ENCODE measurements around the gene THSD4. TPM values are rescaled to one million over a fixed set of nuclear protein-coding genes. Genes with fewer than 3 reads are reported as not detected.
A peak's percentile ranks its signal among the peaks of the same experiment; 100 is the strongest.
"Not testable (repeated sequence)": the region's sequence is repeated elsewhere in the genome, so short reads cannot be mapped to it uniquely, and the experiment has no call there.

Gene THSD4
- polyA plus RNA-seq, 3 donors = 30.2 to 36.6 (median 36.3) TPM

DNA sequence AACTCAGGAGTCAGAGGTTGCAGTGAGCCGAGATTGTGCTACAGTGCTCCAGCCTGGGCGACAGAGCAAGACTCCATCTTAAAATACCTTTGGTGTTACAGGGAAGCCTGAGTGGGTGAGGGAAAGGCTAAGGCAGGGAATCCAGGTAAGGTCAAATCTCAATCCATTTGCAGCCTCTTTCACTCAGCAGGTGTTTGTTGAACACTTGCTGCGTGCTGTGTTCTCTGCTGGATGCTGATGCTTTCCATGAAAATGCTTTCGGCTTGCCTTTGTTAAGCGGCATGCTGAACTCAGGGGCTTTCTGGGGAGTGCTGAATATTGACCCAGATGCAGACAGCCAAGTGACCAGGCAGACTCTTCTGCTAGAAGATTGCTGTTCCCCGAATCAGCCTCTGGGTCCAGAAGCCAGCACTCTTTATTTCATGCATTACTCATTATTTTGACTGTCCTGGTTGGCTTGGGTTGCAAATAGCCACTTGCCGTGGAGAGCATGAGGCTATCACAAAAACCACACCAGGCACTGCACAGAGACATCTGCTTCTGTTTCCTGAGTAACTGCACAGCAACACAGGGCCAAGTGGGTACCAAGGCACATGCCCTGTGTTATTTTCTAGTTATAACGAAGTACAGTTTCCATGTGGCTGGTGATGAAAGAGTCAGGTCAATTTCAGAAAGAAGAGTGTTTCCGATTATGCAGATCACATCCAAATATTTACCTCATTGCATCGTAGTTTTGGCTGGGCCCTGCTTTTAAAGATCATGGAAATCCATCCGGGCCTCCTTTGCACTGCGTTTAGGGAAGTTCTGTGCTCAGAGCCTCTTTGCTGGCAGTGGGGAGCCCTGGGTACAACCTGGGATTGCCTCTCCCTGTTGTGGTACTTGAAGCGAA lies 88.6 kb downstream of the THSD4 start:
- no peak for DNase-seq (ENCODE audit: extremely low read depth in 1 of 11, low read depth in 9 of 11, low spot score in 4 of 11)

DNA sequence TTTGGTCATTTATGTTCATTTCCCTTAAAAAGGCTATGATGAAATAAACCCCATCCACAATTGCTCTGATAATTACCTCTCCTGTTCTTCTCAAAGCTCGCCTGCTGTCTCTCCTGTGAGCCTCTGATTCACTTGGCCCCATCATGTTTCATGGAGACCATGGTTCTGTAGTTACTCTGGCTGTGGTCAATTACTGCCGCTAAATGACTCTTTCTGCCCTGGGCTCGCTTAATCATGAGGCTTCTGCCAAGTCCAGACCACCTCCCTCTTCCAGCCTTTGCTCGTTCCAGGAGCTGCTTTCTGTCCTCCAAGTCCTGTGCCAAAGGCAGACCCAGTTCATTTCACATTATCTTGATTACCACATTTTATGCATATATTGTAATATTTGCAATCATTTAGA lies 91.9 kb downstream of the THSD4 start:
- no peak for DNase-seq (ENCODE audit: extremely low read depth in 1 of 11, low read depth in 9 of 11, low spot score in 4 of 11)

DNA sequence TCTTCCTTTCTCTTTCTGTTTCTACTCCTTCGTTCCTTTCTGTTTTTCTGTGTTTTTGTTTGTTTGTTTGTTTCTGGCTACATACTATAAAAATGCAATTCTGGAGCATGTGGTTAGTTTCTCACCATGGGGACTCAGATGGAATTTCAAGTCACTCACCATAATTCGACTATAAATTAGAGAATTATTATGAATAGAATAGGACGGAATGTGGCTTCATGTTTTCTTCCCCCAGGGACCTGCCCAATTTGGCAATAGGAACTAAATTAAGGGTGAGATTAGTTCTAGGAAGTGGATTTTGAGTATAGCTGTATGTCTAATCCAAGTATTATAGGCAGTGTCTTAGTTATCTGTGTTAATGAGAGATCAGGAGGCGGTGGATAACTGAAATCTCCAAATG lies 96.9 kb downstream of the THSD4 start:
- no peak for DNase-seq (ENCODE audit: extremely low read depth in 1 of 11, low read depth in 9 of 11, low spot score in 4 of 11)

DNA sequence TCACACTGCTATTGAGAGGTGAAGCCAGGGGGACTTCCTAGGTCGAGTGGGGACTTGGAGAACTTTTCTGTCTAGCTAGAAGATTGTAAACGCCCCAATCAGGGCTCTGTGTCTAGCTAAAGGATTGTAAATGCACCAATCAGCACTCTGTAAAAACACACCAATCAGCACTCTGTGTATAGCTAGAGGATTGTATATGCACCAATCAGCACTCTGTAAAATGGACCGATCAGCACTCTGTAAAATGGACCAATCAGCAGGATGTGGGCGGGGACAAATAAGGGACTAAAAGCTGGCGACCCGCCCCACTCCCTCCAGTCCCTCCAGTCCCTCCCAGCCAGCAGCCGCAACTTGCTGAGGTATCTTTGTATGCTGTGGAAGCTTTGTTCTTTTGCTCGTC lies 98.7 kb downstream of the THSD4 start:
- DNase-seq (ENCODE audit: extremely low read depth in 1 of 11, low read depth in 9 of 11, low spot score in 4 of 11) = not testable (repeated sequence)

DNA sequence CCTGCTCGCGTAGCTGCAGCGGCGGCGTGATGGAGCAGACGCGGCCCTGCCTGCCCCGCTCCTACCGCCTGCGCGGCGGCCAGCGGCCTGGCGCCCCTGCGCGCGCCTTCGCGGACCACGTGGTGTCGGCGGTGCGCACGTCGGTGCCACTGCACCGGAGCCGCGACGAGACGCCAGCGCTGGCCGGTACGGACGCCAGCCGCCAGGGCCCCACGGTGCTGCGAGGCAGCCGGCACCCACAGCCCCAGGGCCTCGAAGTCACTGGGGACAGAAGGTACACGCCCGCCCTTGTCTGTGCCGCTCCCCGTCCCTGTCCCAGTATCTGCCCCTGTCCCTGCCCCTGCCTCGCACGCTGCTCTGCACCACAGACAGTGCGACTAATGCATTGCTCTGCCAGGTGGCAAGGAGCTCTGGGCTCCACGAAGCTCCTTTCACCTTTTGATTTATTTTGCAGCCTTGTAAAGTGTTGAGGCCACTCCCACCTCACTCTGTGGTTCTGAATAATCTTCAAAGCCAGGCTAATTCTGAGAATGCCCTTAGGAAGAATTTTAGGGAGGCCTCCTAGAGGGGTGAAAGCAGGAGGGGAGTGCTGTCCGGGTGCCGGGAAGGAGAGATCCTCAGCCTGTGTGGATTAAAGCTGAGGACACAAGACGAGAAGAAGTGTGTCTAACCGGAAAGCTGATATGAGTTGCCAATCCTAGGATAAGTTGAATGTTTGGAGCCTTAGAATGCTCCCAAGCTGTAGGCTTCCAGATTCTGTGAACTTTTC lies 100.0 kb downstream of the THSD4 start:
- no peak for DNase-seq (ENCODE audit: extremely low read depth in 1 of 11, low read depth in 9 of 11, low spot score in 4 of 11)

DNA sequence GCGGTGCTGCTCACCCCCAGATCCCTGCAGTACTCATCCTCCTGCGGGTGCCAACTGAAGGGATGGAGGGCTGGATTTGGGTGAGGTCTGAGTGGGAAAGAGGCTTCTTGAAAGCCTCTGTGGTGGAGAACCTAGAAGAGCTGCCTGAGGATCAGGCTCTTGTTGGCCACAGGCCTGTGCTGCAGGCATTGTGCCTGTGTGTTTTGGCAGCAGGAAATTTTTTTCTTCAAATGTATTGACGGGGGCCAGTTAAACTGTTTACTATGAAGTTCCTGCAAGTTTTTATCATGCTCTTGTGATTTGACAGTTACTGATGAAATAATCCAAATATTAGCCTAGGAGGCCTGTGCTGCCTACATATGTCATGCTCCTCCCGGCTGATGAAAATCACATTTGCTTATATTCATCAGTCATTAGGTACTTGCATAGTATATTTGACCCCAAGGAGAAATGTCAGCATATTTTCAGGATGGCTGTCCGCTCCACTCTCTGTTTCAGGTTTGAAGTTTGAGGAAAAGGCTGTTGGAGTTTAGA lies 103.1 kb downstream of the THSD4 start:
- no peak for DNase-seq (ENCODE audit: extremely low read depth in 1 of 11, low read depth in 9 of 11, low spot score in 4 of 11)

DNA sequence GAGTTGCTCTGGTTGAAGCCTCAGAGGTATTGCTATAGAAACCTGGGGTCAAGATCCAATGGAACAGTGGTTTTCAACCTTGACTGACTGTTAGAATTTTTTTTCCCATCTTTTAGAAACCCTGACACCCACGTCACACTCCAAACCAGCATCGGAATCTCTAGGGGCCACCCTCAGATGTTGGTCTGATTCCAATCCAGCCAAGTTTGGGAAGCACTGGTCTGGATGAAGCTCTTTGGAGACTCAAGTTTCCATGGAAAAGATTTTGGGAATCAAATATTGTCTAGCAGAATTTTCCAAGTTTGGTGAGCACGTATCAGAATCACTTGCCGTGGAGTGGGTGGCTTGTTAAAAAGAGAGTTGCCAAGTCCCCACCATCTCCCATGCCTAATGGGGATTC lies 103.8 kb downstream of the THSD4 start:
- DNase-seq (ENCODE audit: extremely low read depth in 1 of 11, low read depth in 9 of 11, low spot score in 4 of 11) = no peak

DNA sequence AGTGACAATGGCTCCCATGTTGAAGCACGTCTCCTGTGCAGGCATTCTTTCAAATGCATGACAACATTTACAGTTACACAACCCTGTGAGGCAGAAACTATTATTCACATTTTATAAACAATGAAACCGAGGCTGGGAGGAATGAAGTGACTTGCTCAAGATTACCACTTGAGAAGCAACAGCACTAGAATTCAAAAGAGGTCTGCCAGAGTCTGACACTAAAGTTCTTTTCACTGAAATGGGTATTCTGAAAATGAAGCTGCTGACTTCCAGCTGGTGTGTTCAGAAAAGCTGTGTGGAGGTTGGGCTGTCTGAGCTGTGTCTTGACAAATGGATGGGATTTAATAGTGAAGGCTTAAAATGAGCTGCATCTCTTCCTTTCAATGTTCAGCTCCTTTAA lies 104.4 kb downstream of the THSD4 start:
- no peak for DNase-seq (ENCODE audit: extremely low read depth in 1 of 11, low read depth in 9 of 11, low spot score in 4 of 11)

DNA sequence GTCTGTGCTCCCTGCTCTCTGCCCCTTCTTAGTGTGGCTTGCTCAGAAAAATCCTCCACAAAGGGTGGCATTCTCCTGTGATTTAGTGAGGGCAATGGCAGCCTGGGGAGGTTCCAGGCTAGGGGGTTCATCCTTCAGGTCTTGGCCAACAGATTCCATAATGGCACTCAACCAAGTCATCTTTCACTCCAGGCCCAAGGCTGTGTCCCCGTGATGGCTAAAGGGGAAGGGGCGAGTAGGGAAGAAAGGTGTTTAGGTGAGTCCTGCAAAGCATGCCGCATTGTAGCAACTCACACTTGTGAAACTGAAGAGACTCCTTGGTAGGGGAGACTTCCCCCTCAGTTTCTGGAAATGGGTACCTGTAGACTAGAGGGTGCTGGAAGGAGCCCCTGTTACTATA lies 105.6 kb downstream of the THSD4 start:
- no peak for DNase-seq (ENCODE audit: extremely low read depth in 1 of 11, low read depth in 9 of 11, low spot score in 4 of 11)

DNA sequence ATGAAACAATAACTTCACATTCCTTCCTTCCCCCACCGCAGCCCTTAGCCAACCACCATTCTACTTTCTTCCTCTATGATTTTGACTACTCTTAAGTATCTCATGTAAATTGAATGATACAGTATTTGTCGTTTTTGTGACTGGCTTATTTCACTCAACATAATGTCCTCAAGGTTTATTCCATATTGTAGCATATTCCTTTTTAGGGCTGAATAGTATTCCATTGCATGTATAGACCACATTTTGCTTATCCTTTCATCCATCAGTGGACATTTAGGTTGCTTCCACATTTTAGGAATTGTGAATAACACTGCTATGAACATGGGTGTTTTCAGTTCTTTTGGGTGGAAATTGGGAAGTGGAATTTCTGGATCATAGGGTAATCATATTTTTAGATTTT lies 106.1 kb downstream of the THSD4 start:
- no peak for DNase-seq (ENCODE audit: extremely low read depth in 1 of 11, low read depth in 9 of 11, low spot score in 4 of 11)

DNA sequence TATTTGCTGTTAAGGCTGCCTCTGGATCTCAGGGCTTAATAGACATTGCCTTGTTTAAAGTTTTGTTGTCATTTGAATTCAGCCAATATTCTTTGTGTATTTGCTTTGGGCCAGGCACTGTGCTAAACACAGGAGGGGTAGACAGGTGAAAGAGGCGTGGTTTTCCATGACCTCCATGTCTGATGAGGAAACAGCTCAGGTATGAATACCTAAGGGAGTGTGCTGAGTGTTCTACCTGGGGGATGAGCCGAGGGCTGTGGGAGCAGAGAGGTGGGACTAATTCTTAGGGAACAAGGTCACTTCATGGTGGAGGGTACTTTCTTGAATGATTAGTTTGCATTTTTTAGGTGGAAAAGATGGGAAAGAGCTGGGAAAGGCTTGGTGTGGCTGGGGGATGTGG lies 108.2 kb downstream of the THSD4 start:
- DNase-seq (ENCODE audit: extremely low read depth in 1 of 11, low read depth in 9 of 11, low spot score in 4 of 11) = no peak

DNA sequence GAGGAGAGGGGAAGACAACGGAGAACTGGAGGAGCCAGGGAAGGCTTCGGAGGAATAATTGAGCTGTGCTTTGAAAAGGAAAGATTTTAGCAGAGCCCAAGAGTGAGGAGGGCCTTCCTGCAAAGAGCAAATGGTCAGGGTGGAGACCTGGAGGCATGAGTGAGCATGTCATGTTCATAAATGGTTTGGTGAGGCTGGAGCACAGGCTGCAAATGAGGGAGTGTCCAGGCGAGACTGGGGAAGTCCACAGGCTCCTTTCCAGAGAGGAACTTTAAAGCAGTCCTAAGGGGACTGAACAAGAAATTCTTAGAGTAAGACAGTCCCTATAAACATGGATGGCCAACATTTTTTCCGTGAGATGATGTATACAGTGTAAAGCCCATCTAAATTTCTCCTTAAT lies 108.8 kb downstream of the THSD4 start:
- DNase-seq (ENCODE audit: extremely low read depth in 1 of 11, low read depth in 9 of 11, low spot score in 4 of 11) = no peak

DNA sequence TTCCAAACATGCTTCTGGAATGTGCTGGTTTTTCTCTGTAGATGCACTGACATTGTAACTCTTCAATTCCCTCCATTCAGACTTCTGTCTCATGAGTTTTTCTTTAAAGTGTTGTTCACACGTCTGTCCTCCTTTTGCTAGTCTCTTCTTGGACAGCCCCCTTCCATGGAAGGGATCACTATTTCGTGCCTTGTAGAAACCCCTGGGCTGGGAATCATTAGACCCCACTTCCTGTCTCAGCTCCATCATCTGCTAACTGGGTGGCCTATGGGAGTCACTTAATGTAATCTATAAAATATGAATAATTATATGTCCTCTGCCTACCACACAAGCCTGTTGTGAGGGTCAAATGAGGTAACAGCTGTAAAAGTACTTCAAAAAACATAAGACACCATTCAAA lies 110.6 kb downstream of the THSD4 start:
- DNase-seq (ENCODE audit: extremely low read depth in 1 of 11, low read depth in 9 of 11, low spot score in 4 of 11) = no peak

DNA sequence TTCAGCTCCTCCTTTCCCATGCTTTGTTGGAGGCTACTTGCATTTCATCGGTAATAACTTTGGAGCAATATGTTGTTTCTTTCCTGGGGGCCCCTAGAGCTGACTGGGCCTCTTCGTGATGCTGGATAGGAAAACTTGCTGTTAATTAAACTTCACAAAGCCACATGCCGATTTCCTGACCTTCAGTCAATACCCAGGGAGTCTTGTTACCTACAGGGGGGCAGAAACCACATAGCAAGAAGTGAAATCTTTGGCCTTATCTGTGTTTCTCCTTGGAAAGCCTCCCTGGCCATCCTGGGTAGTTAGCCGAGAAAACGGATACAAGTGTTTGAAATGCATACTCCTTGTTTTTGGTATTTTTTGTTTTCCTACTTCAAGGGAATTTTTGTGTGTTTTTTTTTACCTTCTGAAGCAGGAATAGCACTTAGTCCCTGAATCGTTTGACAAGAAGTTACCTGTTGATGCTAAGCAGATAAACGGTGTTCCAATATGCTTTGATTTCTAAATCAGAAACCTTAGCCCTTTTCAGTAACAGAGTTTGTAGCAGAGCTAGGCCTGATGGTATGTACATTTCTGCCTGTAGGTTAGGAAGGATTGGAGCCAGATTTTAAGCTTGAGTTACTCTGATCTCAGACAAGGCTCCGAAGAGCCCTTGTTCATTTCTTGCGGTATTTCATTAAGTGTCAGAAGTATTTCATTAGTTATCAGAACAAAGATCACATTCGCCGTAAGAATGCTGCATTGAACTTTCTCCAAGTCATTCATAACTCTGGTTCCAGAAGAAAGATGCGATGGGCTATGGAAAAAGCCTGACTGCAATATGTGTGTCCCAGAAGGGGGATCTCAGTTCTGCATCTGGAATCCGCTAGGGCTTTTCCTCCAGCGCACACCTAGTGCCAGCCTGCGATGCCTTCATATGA lies 111.5 kb downstream of the THSD4 start:
- DNase-seq (ENCODE audit: extremely low read depth in 1 of 11, low read depth in 9 of 11, low spot score in 4 of 11) = no peak

DNA sequence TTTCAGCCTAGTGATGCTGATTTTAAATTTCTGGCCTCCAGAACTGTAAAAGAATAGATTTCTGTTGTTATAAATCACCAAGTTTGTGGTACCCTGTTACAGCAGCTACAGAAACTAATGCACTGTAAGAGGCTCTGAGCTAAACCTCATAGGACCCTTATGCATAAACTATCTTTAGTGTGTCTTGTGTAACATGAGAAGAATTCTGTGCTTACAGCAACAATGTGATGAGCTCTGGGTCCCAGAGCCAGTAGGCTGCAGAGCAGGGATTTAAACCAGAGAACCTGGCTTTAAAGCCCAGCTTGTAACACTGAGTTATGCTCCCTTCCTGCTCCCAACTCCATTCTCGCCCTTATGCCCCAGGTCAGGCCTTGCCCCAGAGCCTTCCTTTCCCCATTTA lies 113.1 kb downstream of the THSD4 start:
- DNase-seq (ENCODE audit: extremely low read depth in 1 of 11, low read depth in 9 of 11, low spot score in 4 of 11) = peak in 2 of 11 donors; percentile 51 to 59

DNA sequence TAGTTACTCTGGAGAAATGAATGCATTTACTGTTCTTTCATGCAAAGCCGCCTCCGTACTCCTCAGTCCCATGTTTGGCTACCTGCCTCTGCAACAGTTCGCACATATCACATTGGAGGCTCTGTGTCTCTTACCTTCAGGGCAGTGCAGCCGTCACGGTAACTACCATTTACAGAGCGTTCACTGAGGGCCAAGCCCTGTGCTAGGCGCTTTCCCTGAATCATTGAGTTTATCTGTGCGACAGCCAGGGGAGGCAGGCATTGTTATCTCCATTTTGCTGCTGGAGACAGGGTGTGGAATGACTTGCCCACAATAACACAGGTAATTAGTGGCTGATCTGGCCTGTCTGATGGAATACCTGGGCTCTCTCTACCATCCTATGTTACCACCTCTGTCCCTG lies 115.0 kb downstream of the THSD4 start:
- no peak for DNase-seq (ENCODE audit: extremely low read depth in 1 of 11, low read depth in 9 of 11, low spot score in 4 of 11)

DNA sequence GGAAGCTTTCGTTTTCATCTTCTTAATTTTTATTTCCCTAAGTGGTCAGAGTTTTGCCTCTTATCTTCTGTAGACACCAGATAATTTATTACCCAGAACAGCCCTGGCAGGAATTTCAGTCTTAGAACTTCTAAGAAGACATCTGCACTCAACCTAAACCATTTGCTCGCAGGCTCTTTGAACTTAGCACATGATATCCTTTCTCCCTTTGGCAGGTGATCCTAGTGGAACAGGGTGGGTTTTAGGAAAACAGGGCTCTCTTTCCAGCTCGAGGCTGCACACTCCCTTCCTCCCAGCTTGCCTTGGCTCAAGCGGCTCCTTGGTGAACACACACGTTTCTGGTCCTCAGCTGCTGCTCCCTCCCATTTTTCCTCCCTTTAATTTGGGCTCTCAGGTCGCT lies 116.5 kb downstream of the THSD4 start:
- DNase-seq (ENCODE audit: extremely low read depth in 1 of 11, low read depth in 9 of 11, low spot score in 4 of 11) = peak in 1 of 11 donors; percentile 44

DNA sequence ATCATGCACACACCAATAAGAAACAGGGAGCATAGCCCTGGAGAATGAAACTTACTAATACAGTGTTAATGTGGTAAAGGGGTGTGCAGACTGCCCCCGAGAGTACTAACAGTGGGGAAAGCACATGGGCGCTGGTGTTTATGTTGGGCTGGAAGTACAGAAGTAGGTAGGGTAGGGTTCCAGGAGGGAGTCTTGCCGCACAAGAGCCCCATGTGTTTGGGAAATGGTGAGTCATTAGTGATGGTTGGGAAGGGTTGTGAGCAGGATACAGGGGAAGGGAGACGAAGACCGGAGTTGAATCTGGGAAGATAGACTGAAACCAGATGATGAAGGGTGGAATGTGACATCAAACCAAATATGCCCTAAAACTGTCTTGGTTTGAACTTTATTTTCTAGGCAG lies 117.1 kb downstream of the THSD4 start:
- no peak for DNase-seq (ENCODE audit: extremely low read depth in 1 of 11, low read depth in 9 of 11, low spot score in 4 of 11)

DNA sequence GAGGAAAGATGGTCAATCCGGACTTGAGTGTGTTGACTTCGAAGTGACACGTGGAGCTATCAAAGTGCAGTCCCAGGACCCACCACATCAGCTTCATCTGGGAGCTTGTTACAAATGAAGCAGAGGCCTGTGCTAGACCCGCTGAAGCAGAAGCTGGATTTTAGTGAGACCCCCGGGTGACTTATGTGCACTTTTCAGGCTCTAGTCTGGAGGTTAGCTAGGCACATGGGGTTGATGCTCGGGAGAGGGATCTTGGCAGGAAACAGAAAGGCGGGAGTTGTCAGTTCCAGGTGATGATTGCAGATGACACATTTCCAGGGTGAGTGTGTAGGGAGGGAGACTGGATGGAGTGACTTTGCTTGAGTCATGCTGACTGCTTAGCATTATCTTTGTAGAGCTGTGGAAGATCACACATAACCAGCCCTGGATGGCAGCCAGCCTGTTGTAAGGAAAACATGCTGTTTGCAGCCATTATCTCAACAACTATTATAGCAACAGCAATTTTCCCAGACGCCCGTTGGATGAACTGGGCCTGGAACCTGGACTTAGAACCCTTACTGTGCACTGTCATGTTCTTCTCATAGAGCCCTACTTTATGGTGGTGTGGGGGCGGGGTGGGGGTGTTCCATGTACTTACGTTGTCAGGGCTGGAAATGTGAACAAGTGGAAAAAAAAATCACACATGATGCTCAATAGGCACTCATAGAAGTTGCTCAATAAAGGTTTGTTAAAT lies 122.4 kb downstream of the THSD4 start:
- no peak for DNase-seq (ENCODE audit: extremely low read depth in 1 of 11, low read depth in 9 of 11, low spot score in 4 of 11)

Measured in renal cortex interstitium (tissue), 11 donors.